CD4-positive, alpha-beta T cell treated with Interleukin-15 for 1 hour (primary cell): ENCODE results near the gene IFI30.
"Not testable (repeated sequence)": the region's sequence is repeated elsewhere in the genome, so short reads cannot be mapped to it uniquely, and the experiment has no call there.

Experiments
- DNase-seq: peaks from one replicate; pipeline ENCODE4 v3.0.0-alpha.2; 2020

IFI30 gene

DNA sequence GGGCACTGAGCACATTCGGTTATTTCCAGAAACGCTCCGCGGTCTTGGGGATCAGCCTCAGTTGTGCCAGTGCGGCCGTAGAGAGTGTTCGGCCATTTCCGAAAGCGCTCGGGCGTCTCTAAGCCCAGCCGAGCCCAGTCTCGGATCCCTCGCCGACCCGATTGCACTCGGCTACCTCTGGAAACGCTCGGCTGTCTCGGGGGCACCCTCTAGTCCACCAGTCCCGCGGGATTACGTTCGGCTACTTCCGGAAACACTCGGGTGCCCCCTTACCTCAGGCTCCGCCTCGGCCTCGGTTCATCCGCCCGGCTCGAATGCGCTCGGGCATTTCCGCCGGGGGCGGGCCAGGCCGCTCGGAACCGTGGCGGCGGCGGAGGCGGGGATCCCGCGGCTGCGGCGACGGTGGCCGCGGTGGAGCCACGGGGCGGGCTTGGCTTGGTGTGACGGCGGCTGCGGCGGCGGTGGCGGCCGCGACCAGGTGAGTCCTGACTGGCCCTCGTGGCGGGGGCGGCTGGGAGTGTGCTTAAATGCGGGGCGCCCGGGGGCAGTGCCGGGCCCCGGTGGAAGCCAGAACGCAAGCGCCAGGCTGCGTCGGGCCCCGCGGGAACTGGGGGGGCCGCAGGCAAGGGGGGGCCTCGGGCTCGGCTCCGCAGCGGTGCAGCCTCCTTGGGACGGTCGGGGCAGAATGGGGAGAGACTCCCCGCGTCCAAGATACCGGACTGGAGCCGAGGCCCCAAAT, 20.6 kb upstream of the IFI30 start, which contains the start of gene PIK3R2:
PIK3R2 (plus strand) TSS at position 347 of the 739 bp plus-strand sequence. CDS start 2,717 bp downstream, outside the sequence.
- peak; percentile 99 for DNase-seq

DNA sequence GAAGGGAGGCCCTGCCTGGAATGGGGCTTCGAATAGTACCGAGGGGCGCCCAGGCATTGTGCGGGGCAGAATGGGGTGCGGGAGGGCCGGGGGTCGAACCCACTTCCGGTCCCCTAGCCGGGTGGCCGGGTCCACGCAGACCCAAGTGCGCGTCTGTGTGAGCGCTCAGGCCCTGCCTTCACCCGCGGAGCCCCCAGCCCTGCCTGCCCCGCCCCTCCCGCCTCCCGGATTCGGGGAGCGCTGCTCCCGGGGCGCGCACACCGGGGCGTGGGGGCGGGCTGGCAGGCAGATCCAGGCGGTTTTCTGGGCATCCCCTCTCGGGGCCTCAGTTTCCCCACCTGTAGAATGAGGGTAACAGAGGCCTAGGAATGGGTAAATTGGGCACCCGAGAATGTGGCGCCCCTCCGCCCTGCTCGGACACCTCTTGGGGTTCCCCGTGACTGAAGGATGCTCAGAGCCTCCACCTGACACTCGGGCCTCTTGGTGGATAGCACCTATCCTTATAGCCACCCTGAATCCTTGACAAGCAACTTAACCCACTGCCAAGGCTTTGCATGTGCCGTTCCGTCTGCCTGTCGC, 20.0 kb upstream of the IFI30 start:
- DNase-seq: no peak

DNA sequence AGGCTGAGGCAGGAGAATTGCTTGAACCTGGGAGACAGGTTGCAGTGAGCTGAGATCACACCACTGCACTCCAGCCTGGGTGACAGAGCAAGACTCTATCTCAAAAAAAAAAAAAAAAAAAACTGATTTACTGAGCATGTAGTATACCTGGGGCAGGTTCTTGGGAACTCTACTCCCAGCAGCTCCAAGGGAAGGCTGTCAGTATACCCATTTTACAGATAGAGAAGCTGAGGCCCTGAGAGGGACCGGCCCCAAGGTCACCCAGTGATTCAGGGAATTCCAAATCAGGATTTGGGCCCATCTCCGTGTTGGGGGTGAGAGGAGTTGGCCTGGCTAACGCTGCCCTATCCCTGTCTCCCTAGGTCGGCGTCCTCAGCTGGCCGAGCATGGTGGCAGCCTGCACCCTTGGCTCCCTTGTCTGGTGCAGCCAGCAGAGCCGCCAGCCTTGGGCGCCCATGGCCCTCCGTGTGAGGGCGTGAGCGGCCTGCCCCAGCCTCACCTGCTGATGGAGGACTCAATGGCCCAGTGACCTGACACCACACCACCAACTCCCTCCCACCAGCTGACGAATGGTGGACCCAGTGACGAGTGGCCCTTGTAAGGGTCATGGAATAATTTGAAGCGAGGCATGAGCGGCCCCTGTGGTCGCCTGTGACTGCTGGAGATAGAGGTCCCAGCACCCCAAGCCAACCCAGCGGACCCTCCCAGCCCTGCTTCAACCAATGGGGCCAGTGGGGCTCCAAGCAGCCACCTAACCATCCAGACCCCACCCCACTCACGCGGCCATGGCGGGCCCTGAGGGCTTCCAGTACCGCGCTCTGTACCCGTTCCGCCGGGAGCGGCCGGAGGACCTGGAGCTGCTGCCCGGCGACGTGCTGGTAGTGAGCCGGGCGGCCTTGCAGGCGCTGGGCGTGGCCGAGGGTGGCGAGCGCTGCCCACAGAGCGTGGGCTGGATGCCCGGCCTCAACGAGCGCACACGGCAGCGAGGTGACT, 18.2 kb upstream of the IFI30 start:
- no peak for DNase-seq

GRCh38 chr19:18156268-18156667, 17.3 kb upstream of the IFI30 start:
- no peak for DNase-seq

- no peak for DNase-seq
Measured at GRCh38 chr19:18156841-18157464, 16.7 kb upstream of the IFI30 start.

- no peak for DNase-seq
Measured at GRCh38 chr19:18157465-18158063, 16.0 kb upstream of the IFI30 start.

GRCh38 chr19:18158467-18158866, 15.1 kb upstream of the IFI30 start:
- no peak for DNase-seq

- DNase-seq: not testable (repeated sequence)
Measured at GRCh38 chr19:18159059-18159616, 14.5 kb upstream of the IFI30 start.

GRCh38 chr19:18159810-18160209, 13.8 kb upstream of the IFI30 start:
- no peak for DNase-seq

DNA sequence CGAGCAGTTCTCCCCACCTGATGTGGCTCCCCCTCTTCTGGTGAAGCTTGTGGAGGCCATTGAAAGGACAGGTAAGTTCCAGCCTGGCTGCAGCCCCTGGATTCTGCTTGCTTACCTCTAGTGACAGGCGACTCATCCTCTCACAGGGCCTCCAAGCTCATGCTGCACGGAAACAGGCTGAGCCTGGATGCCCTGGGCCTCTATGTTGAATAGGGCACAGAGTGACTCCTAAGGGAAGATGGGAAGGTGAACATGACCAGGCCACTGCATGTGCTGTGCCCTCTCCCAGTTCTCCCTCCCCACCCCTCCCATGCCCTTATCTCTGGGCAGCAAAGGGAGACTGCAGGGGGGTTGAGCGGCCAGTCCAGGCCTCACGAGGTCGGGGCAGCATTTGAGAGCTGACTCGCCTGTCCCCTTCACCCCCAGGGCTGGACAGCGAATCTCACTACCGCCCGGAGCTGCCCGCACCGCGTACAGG, 13.1 kb upstream of the IFI30 start:
- no peak for DNase-seq

- peak; percentile 77 for DNase-seq
Measured at GRCh38 chr19:18160971-18161635, 12.5 kb upstream of the IFI30 start.

GRCh38 chr19:18161636-18162002, 12.0 kb upstream of the IFI30 start:
- DNase-seq: no peak

- no peak for DNase-seq
Measured at GRCh38 chr19:18164072-18164471, 9.5 kb upstream of the IFI30 start.

- DNase-seq: no peak
Measured at GRCh38 chr19:18165794-18166544, 7.6 kb upstream of the IFI30 start.

DNA sequence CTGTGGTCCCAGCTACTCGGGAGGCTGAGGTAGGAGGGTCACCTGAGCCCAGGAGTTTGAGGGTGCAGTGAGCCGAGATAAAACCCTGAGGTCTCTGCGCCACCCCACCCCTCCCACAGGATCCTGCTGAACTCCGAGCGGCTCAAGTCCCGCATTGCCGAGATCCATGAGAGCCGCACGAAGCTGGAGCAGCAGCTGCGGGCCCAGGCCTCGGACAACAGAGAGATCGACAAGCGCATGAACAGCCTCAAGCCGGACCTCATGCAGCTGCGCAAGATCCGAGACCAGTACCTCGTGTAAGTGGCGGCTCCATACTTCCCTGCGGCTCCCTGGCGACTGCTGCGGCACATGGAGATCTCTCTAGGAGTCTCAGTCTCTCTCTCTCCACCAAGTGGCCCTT, 6.6 kb upstream of the IFI30 start:
- no peak for DNase-seq

DNA sequence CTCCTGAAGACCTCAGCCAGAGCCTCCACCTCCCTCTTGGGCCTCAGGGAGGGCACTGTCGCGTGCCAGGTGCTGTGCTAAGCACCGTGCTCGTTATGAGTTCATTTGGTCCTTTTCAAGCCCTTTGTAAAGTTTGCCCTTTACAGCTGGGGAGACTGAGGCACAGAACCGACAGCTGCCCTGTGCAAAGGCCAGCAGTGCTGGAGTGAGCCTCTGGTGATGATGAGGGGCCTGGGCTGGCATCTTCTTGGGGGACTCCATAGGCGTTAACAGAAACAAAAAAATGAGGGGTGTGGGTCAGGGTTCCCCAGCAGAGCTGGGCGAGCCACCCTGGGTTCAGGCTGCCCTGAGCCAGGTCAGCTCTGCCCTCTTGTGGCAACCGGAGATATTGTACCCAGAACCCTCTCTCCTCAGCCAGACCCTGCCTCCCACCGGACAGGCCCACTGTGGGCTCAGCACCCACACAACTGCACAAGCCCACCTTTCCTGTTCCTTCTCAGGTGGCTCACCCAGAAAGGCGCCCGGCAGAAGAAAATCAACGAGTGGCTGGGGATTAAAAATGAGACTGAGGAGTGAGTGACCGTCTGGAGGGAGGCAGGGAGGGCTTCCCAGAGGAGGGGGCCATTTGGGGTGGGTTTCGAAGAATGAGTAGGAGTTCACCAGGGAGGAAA, 5.5 kb upstream of the IFI30 start:
- DNase-seq: peak; percentile 71

- no peak for DNase-seq
Measured at GRCh38 chr19:18168673-18169381, 4.8 kb upstream of the IFI30 start.

GRCh38 chr19:18170714-18171255, 2.8 kb upstream of the IFI30 start:
- DNase-seq: peak; percentile 78
